Measurements from ENCODE around the gene PCNX1.

DNA sequence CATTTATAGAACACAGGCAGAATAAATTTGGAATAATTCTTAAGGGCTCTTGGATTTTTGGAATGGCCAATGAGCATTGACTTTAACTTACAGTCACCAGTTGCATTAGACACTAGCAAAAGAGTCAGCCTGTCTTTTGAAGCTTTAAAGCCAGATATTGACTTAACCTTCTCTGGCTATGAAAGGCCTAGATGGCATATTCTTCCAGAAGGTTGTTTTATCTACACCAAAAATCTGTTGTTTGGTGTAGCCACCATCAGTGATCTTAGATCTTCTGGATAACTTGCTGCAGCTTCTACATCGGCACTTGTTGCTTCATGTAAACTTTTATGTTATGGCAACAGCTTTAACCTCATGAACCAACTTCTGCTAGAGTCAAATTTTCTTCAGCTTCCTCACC, 10.4 kb downstream of the PCNX1 start:
- TF ChIP-seq EP300 (IDR thresholded peaks at IDR 0.05), result no peak
- TF ChIP-seq POLR2A (IDR thresholded peaks at IDR 0.05), result no peak
- TF ChIP-seq, protein P1, sequence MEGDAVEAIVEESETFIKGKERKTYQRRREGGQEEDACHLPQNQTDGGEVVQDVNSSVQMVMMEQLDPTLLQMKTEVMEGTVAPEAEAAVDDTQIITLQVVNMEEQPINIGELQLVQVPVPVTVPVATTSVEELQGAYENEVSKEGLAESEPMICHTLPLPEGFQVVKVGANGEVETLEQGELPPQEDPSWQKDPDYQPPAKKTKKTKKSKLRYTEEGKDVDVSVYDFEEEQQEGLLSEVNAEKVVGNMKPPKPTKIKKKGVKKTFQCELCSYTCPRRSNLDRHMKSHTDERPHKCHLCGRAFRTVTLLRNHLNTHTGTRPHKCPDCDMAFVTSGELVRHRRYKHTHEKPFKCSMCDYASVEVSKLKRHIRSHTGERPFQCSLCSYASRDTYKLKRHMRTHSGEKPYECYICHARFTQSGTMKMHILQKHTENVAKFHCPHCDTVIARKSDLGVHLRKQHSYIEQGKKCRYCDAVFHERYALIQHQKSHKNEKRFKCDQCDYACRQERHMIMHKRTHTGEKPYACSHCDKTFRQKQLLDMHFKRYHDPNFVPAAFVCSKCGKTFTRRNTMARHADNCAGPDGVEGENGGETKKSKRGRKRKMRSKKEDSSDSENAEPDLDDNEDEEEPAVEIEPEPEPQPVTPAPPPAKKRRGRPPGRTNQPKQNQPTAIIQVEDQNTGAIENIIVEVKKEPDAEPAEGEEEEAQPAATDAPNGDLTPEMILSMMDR (IDR thresholded peaks at IDR 0.05), result no peak

All from tibial nerve (tissue), 4 donors.